Kidney epithelial cell (primary cell): ENCODE data around the gene CHKA. TPM values are rescaled to one million over a fixed set of nuclear protein-coding genes. Genes with fewer than 3 reads are reported as not detected.

Experiments
- DNase-seq: peaks from one replicate; pipeline ENCODE4 v3.0.0-alpha.2; 2010; ENCODE audit warnings: low read depth
- H3K27me3 ChIP-seq: 2 replicates; pipeline ENCODE4 v1.6.0; 2011; ENCODE audit warnings: low read length; ENCODE audit not compliant: control insufficient read depth, insufficient read depth
- H3K36me3 ChIP-seq: 2 replicates; pipeline ENCODE4 v1.5.1; 2011; ENCODE audit warnings: low read length; ENCODE audit not compliant: control insufficient read depth, insufficient read depth
- H3K4me3 ChIP-seq: 2 replicates; pipeline ENCODE4 v1.5.1; 2011; ENCODE audit warnings: low read depth, mild to moderate bottlenecking, control low read depth, low read length
- CTCF ChIP-seq: IDR thresholded peaks from 2 replicates; pipeline ENCODE4 v1.5.1; 2011; ENCODE audit warnings: mild to moderate bottlenecking, moderate library complexity, low read length, control low read depth, inconsistent platforms; ENCODE audit not compliant: insufficient read depth, poor library complexity, severe bottlenecking
- total RNA-seq: library from RNA; depleted of rRNA; stranded (reverse); fragments of >200 nt; gene quantifications from 2 replicates; pipeline ENCODE4 v1.2.3, GENCODE V29; 2015

CHKA gene
- total RNA-seq, 1 donor from 2014 or later: 30.9 TPM

GRCh38 chr11:68024508-68024907, 96.7 kb downstream of the CHKA start:
- Histone ChIP-seq H3K27me3 (no peaks in the 10 kb centered on the region), H3K4me3 (no peak overlapping the region), H3K36me3 (no peaks in the 10 kb centered on the region)
- no peak for DNase-seq
- TF ChIP-seq CTCF: no peak

- H3K4me3 ChIP-seq: no peak overlapping the region
- DNase-seq: no peak
- no peaks in the 10 kb centered on the region for H3K27me3 ChIP-seq
- no peak for TF ChIP-seq CTCF
- no peaks in the 10 kb centered on the region for H3K36me3 ChIP-seq
These were observed 98.7 kb downstream of the CHKA start for GRCh38 chr11:68022531-68022930.

- no peaks in the 10 kb centered on the region for H3K27me3 ChIP-seq
- DNase-seq: no peak
- H3K4me3 ChIP-seq: no peak overlapping the region
- no peaks in the 10 kb centered on the region for H3K36me3 ChIP-seq
- TF ChIP-seq CTCF: peak; percentile 65
These were observed 99.9 kb downstream of the CHKA start for GRCh38 chr11:68021167-68021787.

GRCh38 chr11:68020575-68020974, 100.6 kb downstream of the CHKA start:
- Histone ChIP-seq H3K4me3 (no peak overlapping the region), H3K27me3 (no peaks in the 10 kb centered on the region)
- DNase-seq: no peak

GRCh38 chr11:68019486-68019885, 101.7 kb downstream of the CHKA start:
- Histone ChIP-seq H3K4me3 (no peak overlapping the region), H3K27me3 (no peaks in the 10 kb centered on the region), H3K36me3 (no peaks in the 10 kb centered on the region)
- TF ChIP-seq CTCF: no peak
- no peak for DNase-seq

More at GRCh38 chr11:68020575-68020974, 100.6 kb downstream of the CHKA start:
- TF ChIP-seq CTCF: peak; percentile 49
- no peaks in the 10 kb centered on the region for H3K36me3 ChIP-seq

DNA sequence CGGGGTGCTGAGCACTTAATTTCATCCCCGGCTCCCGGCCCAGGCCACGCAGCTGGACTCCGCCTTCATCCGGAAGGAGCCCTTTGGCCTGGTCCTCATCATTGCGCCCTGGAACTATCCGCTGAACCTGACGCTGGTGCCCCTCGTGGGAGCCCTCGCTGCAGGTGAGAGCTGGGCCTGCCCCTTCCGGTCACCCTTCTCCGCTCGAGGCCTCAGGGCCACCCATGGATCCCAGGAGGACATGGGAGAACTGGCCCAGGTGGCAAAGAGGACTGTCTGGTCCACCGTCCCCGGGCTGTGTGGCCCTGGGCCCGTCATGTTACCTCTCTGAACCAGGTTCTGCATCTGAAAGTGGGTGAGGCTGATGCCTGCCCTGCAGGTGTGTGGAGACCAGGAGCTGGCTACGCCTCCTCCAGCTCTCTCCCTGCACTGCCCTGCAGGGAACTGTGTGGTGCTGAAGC, 102.4 kb downstream of the CHKA start:
- H3K36me3 ChIP-seq: no peaks in the 10 kb centered on the region
- no peaks in the 10 kb centered on the region for H3K27me3 ChIP-seq
- no peak overlapping the region for H3K4me3 ChIP-seq
- DNase-seq: no peak
- no peak for TF ChIP-seq CTCF
